Posterior vena cava (tissue), 2 donors: ENCODE measurements around the gene VASH2. TPM values are rescaled to one million over a fixed set of nuclear protein-coding genes. Genes with fewer than 3 reads are reported as not detected.
"Not testable (repeated sequence)": the region's sequence is repeated elsewhere in the genome, so short reads cannot be mapped to it uniquely, and the experiment has no call there.

ENCODE experiments used
- DNase-seq: peaks from one replicate; pipeline ENCODE4 v3.0.0-alpha.2; 2020; ENCODE audit warnings: low spot score
- intact Hi-C, 2 donors: fragments of 100-400 bp; cut with DNase I; formaldehyde crosslinking; loops; one replicate each; pipeline versions ENCODE4 v1.14.1 to v1.14.2; 2022 to 2023
- total RNA-seq, 2 donors: library from RNA; stranded (reverse); fragmentation: NEBNext Ultra II Directional; extraction: Animal tissue kit (Norgen Biotek cat#: 25700); gene quantifications; one replicate each; pipeline ENCODE4 v1.2.1, GENCODE V29; 2021
- donor health status: DM: yes; HTN: yes; CAD: no.
- donor health status: DM: yes; HTN: yes; CAD: no.

The VASH2 gene
- total RNA-seq, 2 donors from 2014 or later, result 3.3 to 4.8 TPM

- intact Hi-C loops, result no loop called here
- DNase-seq, result no peak
Observed at GRCh38 chr1:212952641-212952976, 2.3 kb downstream of the VASH2 start.

GRCh38 chr1:212953321-212953720 is 3.0 kb downstream of the VASH2 start:
- no peak for DNase-seq
- intact Hi-C loops, result no loop called here

DNA sequence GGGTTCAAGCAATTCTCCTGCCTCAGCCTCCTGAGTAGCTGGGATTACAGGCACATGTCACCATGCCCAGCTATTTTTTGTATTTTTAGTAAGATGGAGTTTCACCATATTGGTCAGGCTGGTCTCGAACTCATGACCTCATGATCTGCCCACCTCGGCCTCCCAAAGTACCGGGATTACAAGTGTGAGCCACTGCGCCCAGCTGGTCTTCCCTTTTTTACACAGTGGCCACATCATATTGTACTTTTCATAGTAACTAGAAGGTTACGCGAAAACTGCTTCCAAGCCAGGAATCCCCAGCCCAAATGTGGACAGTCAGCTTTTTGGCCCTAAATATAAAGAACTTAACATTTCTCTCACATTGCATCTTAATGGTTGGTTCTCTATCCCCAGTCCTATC is 4.2 kb downstream of the VASH2 start:
- intact Hi-C loops, result no loop called here
- DNase-seq, result no peak

- no peak for DNase-seq
- intact Hi-C loops, result no loop called here
Observed at GRCh38 chr1:212955098-212955497, 4.8 kb downstream of the VASH2 start.

DNA sequence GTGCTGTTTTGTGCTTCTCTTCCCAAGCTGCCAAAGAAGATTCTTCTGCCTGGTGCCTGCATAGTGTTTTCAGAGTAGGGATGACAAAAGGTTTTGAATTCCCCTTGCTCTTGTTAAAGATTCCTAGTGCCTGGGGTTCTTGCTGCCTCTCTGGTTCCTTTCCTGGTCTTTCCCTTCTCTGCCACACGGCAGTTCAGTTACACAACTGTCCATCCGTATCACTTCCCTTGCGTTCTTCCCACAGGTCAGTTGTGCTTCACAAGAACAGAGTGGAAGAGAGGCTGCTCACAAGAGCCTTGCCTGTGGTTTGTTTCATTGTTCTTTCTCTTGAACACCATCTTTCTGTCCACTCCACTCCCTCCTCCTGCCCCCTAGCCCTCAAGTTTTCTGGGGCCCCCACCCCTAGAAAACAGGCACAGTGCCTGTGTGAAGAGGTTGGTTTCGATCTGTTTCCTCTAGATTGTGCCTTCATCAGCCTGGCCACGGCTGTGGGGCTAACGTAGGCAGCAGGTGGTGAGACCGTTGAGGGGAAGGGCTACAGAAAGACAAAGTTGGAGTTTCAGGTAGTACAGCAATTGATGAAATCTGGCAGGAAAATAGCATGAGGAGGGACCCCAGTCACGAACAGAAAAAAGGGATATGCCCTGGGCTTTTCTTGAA is 5.8 kb downstream of the VASH2 start:
- DNase-seq, result no peak
- intact Hi-C loops, result no loop called here

DNA sequence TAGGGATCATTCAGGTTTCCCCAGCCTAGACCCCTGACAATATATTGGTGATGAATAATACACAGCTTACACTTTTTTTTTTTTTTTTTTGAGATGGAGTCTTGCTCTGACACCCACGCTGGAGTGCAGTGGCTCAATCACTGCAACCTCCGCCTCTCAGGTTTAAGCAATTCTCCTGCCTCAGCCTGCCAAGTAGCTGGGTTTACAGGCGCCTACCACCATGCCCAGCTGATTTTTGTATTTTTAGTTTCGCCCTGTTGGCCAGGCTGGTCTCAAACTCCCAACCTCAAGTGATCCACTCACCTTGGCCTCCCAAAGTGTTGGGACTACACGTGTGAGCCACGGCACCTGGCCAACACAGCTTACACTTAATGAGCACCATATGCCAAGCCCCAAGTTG is 7.2 kb downstream of the VASH2 start:
- no peak for DNase-seq
- intact Hi-C loops, result no loop called here

DNA sequence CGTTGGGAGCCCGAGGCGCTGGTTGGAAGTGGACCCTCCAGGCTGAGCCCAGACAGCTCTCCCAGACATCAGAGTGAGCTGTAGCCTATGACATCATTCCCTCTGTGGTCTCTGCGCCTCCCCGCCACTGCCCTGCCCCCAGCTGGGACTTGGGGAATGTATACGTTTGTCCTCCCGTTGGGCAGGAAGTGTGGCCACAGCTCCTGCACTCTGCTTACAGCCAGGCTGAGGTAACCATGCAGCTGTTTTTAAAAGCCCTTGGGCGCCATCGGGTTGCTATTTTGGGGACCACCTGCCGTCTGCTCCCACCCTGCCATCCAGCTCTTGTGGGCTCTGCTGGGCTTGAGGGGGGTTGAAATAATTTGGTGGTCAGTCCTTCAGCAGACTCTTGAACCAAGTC is 7.8 kb downstream of the VASH2 start:
- DNase-seq, result no peak
- intact Hi-C loops, result no loop called here

DNA sequence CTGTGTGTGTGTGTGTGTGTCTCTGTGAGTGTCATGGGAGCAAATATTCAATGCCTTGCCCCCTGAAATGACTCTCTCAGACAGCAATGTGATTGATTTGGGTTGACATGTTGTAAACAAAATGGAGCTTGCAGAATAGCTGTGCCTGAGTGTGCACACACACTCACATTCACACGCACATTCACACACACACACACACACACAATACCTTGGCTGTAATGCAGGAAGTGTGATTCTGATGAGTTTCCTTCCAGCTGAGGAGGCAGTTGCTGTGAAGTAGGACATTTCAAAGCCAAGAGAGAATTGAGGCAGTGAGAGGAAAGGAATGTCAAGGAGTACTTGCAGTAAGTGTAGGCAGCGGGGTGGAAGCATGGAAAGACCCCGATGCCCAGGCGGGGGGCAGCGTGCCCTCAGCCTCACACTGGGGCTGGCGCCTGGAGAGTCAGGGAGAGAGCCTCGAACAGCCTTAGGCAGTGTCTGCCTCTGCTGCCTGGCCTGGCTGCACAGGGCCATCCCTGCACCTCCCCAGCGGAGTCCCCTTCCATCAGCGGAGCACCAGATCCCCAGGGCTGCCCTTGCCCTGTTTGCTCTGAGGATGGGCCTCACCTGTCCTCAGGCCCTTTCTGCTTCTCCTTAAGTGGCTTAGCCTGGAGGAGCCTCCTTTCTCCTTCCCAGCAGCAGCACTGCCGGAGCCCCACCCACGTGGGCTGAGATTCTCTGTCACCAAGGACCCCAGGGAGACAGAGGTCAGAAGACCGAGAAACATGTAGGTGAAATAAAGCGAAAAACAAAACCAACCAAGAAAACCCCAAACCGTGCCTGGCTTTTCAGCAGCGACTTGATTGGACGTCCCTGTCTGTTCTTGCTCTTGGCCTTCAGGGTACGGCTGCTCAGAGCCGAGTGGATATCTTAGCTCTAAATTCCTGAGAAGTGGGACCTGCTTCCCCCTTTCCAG is 9.2 kb downstream of the VASH2 start:
- DNase-seq, result peak; percentile 73
- intact Hi-C loops, result no loop called here

DNA sequence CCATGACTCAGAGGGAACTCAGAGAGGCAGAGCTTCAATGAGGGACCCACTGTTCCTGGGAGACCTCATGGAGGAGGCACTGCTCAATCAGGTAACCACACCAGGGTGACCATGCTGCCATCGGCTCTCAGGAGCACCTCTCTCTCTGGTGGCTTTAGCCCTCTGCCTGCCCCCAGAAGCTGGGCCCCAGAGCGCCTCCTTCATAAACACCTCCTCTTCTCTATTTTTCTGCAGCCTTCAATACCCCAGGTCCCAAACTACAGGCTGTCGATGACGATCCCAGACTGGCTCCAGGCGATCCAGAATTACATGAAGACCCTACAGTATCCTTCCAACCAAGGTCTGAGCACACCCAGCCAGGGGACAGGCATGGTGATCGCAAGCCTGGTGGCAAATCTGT is 10.6 kb downstream of the VASH2 start:
- DNase-seq, result peak; percentile 57
- intact Hi-C loops, result no loop called here

GRCh38 chr1:212962509-212962908 is 12.2 kb downstream of the VASH2 start:
- DNase-seq, result no peak
- intact Hi-C loops, result no loop called here

- intact Hi-C loops, result no loop called here
- DNase-seq, result no peak
Observed at GRCh38 chr1:212964102-212964501, 13.8 kb downstream of the VASH2 start.

DNA sequence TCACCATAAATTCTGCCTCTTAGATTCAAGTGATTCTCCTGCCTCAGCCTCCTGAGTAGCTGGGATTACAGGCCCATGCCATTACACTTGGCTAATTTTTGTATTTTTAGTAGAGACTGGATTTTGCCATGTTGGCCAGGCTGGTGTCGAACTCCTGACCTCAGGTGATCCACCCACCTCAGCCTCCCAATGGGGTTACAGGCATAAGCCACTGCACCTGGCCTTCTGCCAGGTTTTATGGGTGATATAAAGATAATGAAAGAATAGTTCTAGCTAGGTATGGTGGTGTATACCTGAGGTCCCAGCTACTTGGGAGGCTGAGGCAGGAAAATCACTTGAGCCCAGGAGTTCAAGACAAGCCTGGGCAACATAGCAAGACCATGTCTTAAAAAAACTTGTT is 14.7 kb downstream of the VASH2 start:
- intact Hi-C loops, DNase-seq: not testable (repeated sequence)

DNA sequence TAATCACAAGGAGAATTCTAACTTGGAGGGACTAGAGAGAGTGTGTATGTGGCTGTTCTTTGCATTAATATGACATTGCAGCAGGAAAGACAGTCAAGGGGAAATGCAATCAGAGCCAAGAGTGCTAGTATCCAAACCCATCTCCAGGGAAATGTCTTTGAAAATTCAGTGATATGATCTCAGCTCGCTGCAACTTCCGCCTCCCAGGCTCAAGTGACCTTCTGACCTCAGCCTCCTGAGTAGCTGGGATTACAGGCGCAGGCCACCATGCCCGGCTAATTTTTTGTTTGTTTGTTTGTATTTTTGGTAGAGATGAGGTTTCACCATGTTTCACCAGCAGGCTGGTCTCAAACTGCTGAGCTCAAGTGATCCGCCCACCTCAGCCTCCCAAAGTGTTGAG is 16.3 kb downstream of the VASH2 start:
- no peak for DNase-seq
- intact Hi-C loops, result no loop called here

GRCh38 chr1:212967801-212968200 is 17.5 kb downstream of the VASH2 start:
- DNase-seq, result no peak
- intact Hi-C loops, result no loop called here

GRCh38 chr1:212968368-212968863 is 18.1 kb downstream of the VASH2 start:
- no peak for DNase-seq
- intact Hi-C loops, result no loop called here

DNA sequence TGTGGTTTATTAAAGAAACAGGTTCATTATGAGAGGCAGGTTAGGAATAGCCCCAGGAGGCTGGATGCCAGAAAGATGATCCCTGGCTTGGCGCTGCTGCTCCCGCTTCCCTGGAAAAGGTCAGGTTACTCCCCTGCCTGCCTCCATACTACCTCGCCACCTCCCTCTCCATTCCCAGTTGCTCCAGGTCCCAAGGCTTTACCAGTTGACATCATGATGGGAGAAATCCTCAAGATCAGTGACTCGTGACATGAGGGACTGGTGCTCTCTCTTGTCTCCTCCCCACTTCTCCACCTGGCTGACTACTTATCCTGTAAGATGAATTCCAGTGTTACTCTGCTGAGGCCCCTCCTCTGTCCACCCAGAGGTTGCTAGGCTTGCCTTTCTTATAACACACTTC is 19.7 kb downstream of the VASH2 start:
- DNase-seq, result no peak
- intact Hi-C loops, result loop anchor here in 1 of 2 donors (10.0 kb wide), 1 partner anchor 55 kb away; no protein-coding TSS in a partner anchor

DNA sequence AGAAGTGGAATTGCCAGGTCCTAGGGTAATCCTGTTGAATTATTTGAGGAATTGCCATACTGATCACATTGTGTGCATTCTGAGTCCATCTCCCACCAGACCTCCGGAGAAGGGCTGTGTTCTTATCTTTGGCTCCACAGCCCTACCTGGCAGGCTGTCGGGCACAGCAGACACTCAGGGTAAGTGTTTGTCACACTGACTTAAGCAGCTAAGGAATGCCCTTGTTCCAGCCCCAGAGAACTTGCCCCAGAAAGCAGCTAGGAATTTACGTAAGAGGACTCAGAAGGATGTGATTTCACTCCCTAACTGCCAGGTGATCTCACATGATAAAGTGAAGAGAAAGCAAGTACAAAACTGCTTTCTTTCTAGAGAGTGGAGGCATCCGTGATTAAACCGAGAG is 21.0 kb downstream of the VASH2 start:
- no peak for DNase-seq
- intact Hi-C loops, result loop anchor here in 1 of 2 donors (10.0 kb wide), 1 partner anchor 57 kb away; no protein-coding TSS in a partner anchor

DNA sequence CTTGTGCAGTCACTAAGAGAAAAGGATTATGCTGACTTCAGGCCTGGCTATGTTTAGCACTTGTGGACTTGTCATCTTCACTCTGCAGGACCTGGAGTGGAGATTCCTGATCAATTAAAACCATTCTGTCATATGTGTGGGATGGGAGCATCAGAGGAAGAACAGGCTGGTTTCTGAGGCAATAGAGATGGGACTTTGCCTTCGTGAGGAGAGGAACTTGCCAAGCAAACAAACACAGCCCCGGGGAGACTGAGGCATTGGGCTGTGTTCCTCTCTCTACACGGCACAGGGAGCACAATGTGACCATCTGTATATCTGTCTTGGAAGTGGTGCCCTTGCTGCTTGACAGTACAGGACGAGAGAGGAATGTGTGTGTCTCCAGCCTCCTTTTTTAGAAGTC is 23.1 kb downstream of the VASH2 start:
- DNase-seq, result no peak
- intact Hi-C loops, result loop anchor here in 1 of 2 donors (10.0 kb wide), 1 partner anchor 59 kb away; no protein-coding TSS in a partner anchor

DNA sequence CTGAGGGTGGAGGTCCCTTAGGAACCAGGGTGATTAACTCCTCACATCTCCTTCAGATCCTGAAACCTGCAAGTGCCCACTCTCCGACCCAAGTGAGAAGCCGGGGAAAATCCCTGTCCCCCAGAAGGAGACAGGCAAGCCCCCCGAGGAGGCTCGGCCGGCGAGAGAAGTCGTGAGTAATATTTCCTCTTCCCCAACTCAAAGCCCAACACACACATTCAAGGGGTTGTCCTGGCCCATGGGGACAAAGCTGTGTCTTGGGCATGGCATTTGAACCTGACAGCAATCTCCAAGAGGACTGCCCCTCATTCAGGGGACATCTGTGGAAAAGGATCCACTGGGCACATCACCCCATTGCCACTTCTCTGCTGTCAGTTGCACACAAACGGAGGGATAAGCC is 23.6 kb downstream of the VASH2 start:
- DNase-seq, result peak; percentile 19
- intact Hi-C loops, result loop anchor here in 1 of 2 donors (10.0 kb wide), 1 partner anchor 59 kb away; no protein-coding TSS in a partner anchor

GRCh38 chr1:212974711-212975110 is 24.4 kb downstream of the VASH2 start:
- peak; percentile 13 for DNase-seq
- intact Hi-C loops, result loop anchor here in 1 of 2 donors (10.0 kb wide), 1 partner anchor 60 kb away; no protein-coding TSS in a partner anchor
